Endothelial cell (in vitro differentiated cells): Measurements from ENCODE around the gene PLEKHA6. TPM values are rescaled to one million over a fixed set of nuclear protein-coding genes. Genes with fewer than 3 reads are reported as not detected.

Experiments used
- DNase-seq: peaks from one replicate; pipeline ENCODE4 v3.0.0; 2021; ENCODE audit warnings: low spot score
- H3K27ac Mint-ChIP-seq: one replicate; pipeline ENCODE4 v1.8.0; 2021; ENCODE audit warnings: mixed read lengths, inconsistent platforms; ENCODE audit not compliant: unreplicated experiment
- H3K27me3 Mint-ChIP-seq: one replicate; pipeline ENCODE4 v1.8.0; 2021; ENCODE audit warnings: mild to moderate bottlenecking, moderate library complexity, mixed read lengths, inconsistent platforms; ENCODE audit not compliant: unreplicated experiment
- H3K36me3 Mint-ChIP-seq: one replicate; pipeline ENCODE4 v1.8.0; 2021; ENCODE audit warnings: mild to moderate bottlenecking, low read depth, mixed read lengths, inconsistent platforms; ENCODE audit not compliant: unreplicated experiment
- H3K4me1 Mint-ChIP-seq: one replicate; pipeline ENCODE4 v1.8.0; 2021; ENCODE audit warnings: mild to moderate bottlenecking, mixed read lengths, inconsistent platforms; ENCODE audit not compliant: unreplicated experiment
- H3K4me3 Mint-ChIP-seq: one replicate; pipeline ENCODE4 v1.8.0; 2021; ENCODE audit warnings: mild to moderate bottlenecking, mixed read lengths, inconsistent platforms; ENCODE audit not compliant: unreplicated experiment
- H3K9me3 Mint-ChIP-seq: one replicate; pipeline ENCODE4 v1.8.0; 2021; ENCODE audit warnings: mixed read lengths, inconsistent platforms; ENCODE audit not compliant: unreplicated experiment
- total RNA-seq: library from RNA; stranded (reverse); fragmentation: NEBNext Ultra II Directional; extraction: Animal tissue kit (Norgen Biotek cat#: 25700); gene quantifications from one replicate; pipeline ENCODE4 v1.2.1, GENCODE V29; 2021; ENCODE audit not compliant: unreplicated experiment
- TF ChIP-seq, protein P1 (sequence below): fragments of 200-600 bp; sonication (generic); IDR thresholded peaks from one replicate; pipeline ENCODE4 v1.5.0; 2021; ENCODE audit warnings: antibody characterized with exemption; ENCODE audit not compliant: unreplicated experiment

The PLEKHA6 gene
- total RNA-seq, 1 donor from 2014 or later: 3.7 TPM

GRCh38 chr1:204361341-204361771 is 1.6 kb upstream of the PLEKHA6 start:
- TF ChIP-seq, protein P1, sequence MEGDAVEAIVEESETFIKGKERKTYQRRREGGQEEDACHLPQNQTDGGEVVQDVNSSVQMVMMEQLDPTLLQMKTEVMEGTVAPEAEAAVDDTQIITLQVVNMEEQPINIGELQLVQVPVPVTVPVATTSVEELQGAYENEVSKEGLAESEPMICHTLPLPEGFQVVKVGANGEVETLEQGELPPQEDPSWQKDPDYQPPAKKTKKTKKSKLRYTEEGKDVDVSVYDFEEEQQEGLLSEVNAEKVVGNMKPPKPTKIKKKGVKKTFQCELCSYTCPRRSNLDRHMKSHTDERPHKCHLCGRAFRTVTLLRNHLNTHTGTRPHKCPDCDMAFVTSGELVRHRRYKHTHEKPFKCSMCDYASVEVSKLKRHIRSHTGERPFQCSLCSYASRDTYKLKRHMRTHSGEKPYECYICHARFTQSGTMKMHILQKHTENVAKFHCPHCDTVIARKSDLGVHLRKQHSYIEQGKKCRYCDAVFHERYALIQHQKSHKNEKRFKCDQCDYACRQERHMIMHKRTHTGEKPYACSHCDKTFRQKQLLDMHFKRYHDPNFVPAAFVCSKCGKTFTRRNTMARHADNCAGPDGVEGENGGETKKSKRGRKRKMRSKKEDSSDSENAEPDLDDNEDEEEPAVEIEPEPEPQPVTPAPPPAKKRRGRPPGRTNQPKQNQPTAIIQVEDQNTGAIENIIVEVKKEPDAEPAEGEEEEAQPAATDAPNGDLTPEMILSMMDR: no peak
- H3K4me1 Mint-ChIP-seq: peaks cover 25% of the 10 kb centered on the region
- no peak overlapping the region for H3K4me3 Mint-ChIP-seq
- no peak overlapping the region for H3K27ac Mint-ChIP-seq
- no peak for DNase-seq
- H3K9me3 Mint-ChIP-seq: no peaks in the 10 kb centered on the region
- peaks cover 3% of the 10 kb centered on the region for H3K36me3 Mint-ChIP-seq
- H3K27me3 Mint-ChIP-seq: peaks cover 11% of the 10 kb centered on the region

DNA sequence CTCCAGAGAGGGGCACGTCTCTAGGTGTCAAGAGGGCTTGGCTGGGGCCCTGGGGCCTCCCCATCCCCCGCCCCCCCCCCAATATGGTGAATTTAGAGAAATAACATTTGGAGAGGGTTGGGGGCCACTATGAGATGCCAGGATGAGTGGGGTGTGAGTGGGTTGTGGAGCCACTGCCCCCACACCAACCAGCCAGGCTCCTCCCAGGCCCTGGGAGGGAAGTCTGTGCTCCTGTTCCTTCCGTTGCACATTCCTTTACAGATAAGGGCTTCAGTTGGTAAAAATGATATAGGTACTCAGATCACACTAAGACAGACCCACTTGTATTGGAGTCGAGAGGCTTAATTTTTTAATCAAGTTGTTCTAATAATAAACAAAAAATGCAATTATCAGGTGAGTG is 585 bp upstream of the PLEKHA6 start:
- peaks cover 22% of the 10 kb centered on the region for H3K4me1 Mint-ChIP-seq
- TF ChIP-seq, protein P1: no peak
- H3K27ac Mint-ChIP-seq: no peak overlapping the region
- no peak overlapping the region for H3K4me3 Mint-ChIP-seq
- peaks cover 13% of the 10 kb centered on the region for H3K27me3 Mint-ChIP-seq
- no peaks in the 10 kb centered on the region for H3K9me3 Mint-ChIP-seq
- DNase-seq: no peak
- H3K36me3 Mint-ChIP-seq: no peaks in the 10 kb centered on the region

GRCh38 chr1:204359131-204359473 is 627 bp downstream of the PLEKHA6 start:
- TF ChIP-seq, protein P1: no peak
- Mint-ChIP-seq H3K27ac (no peak overlapping the region), H3K36me3 (no peaks in the 10 kb centered on the region), H3K9me3 (no peaks in the 10 kb centered on the region), H3K4me1 (peaks cover 22% of the 10 kb centered on the region), H3K27me3 (peaks cover 8% of the 10 kb centered on the region), H3K4me3 (no peak overlapping the region)
- no peak for DNase-seq

- no peak for DNase-seq
- TF ChIP-seq, protein P1: no peak
- Mint-ChIP-seq H3K4me3 (no peak overlapping the region), H3K27me3 (peaks cover 8% of the 10 kb centered on the region), H3K27ac (no peak overlapping the region), H3K4me1 (peaks cover 18% of the 10 kb centered on the region), H3K9me3 (no peaks in the 10 kb centered on the region), H3K36me3 (no peaks in the 10 kb centered on the region)
These were observed 1.1 kb downstream of the PLEKHA6 start for GRCh38 chr1:204358605-204359004.

DNA sequence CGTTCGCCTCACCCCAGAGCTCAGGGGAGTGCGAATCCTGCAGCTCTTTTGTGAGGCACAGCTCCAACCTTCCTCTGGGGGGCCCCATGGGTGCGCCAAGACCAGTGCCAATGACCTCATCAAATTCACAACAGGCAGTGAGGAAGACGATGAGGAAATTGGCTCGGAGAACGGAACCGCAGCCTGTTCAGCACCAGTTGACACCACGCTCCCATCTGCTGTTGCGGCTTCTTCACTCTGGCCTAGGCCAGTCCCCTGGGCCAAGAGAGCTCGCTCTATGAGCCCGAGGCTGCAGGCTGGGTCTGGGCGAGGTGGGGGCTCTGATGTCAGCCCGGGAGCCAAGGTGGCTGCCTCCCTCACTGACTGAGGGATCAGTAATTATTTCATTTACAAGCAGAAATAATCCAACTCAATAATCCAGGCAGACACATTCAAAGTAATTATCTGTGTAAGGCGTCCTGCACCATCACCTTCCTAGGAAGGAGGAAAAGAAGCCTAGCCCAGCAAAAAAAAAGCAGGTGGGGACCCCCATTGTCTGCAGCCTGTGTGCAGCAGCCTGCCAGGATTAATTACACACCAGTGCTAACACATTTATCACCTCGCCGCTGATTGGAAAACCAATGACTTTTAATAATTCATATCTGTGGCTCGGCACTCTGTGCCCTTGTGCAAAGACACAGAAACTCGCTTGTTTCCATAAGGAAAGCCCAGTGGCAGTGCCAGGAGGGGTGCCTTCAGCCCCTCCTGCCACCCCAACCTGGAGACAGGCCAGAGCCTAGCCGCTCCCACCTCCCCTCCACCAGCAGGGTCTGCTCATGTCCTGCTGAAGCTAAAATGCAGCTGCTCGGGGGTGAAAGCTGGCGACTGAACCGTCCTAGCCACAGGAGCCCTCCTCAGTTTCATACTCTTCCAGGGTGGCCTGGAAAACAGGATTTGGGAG is 1.9 kb downstream of the PLEKHA6 start:
- peaks cover 8% of the 10 kb centered on the region for H3K27me3 Mint-ChIP-seq
- no peak for DNase-seq
- no peaks in the 10 kb centered on the region for H3K36me3 Mint-ChIP-seq
- no peak overlapping the region for H3K4me3 Mint-ChIP-seq
- TF ChIP-seq, protein P1: no peak
- no peaks in the 10 kb centered on the region for H3K9me3 Mint-ChIP-seq
- peaks cover 18% of the 10 kb centered on the region for H3K4me1 Mint-ChIP-seq
- no peak overlapping the region for H3K27ac Mint-ChIP-seq
